IPS DF 4.7 (cell line): Measurements from ENCODE around the gene RGCC.
"Not testable (repeated sequence)": the region's sequence is repeated elsewhere in the genome, so short reads cannot be mapped to it uniquely, and the experiment has no call there.

ENCODE experiments used
- DNase-seq: peaks from one replicate; pipeline ENCODE4 v3.0.0-alpha.2; 2013; ENCODE audit warnings: low spot score; ENCODE audit errors: extremely low read depth

RGCC gene

DNA sequence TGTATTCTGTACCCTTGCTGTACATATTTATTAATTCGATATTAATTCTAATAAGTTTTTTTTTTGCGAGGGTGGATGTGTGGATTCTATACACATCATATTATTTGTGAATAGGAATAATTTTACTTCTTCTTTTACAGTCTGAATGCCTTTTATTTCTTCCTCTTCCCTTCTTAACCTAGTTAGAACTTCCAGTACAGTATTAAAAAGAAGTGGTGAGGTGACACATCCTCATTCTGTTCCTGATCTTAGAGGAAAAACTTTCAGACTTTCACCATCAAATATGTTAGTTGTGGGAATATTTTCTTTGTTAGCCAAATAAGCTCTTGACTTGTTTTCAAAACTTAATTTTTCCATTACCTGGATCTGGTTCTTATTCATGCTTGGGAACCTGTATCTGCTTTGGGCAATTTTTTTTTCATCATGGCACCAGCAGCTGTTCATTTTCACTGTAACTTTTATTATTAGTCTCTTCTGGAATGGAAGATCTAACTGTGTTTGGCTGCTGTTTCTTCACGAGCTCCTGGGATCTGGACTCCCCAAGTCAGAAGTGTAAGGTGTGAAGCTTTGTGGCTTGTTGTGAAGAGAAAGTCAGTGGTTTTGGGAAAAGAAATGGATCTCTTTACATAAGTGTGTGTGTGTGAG lies 33.1 kb downstream of the RGCC start:
- no peak for DNase-seq

DNA sequence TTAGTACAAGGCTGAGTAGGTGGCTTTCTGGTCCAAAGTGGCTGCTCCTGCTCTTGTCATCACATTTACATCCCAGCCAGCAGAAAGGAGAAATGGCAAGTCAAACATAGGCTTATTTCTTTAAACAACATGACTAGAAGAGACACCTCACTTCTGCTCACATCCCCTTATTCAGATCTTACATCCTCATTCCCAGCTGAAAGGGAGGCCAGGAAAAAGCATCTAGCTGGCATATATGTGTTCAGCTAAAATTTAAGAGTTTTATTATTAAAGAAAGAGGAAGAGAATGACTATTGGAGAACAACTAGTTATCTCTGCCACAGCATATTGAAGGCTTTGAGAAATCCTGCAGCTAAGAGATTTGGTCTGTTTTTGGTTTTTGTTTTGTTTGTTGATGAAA lies 34.1 kb downstream of the RGCC start:
- no peak for DNase-seq

DNA sequence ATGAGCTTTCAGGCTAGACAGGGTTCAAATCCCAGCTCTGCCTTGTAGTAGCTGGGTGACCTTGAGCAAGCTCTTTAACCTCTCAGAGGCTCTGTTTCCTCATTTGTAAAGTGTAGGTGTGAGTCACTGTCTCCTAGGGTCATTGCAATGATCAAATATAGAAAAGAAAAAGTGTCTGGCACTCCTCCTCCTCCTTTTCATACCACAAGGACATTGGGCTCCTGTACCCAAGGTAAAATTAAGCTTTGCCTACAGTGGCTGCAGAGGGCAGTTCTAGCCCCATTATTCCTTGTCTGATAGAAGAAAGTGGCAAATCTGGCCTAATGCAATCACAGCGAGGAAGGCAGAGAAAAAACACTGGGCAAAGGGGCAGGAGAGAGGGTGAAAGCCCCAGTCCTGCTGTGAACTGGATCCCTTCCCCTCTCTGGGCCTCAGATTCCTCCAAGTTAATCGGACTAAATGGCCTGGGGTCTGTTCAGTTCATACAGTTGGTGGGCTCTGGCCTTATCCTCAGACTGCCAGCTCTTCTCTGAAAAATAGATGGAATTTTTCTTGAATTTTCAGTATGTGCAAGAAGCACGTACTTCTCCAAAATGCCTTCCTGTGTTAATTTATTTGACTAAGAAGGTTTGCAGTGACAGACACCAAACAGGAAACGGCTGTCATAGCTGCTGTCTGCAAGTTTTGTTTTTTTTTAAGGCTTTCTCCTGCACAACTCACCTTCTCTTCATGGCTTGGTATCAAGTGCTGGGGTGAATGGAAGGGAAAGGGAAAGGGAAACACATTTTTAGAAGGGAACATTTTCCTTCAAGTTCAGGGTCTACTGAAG lies 35.3 kb downstream of the RGCC start:
- no peak for DNase-seq

DNA sequence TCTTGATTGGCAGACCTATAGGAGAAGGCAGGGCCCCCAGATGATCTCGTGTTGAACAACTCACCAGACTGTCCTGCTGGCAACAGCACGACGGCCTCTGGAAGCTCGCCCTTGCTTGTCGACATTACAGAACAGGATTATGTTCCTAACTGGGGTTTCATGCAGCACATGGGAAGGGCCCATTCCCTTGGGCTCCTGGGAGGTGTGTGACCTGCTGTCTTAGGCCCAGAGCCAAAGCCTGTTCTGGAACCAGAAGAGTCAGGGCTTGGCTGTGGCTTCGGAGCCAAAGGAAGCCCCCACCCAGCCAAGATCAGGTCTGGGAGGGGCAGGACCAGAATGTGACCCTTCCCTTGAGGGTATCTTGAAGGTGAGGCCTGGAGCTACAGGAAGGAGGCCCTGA lies 36.9 kb downstream of the RGCC start:
- no peak for DNase-seq

DNA sequence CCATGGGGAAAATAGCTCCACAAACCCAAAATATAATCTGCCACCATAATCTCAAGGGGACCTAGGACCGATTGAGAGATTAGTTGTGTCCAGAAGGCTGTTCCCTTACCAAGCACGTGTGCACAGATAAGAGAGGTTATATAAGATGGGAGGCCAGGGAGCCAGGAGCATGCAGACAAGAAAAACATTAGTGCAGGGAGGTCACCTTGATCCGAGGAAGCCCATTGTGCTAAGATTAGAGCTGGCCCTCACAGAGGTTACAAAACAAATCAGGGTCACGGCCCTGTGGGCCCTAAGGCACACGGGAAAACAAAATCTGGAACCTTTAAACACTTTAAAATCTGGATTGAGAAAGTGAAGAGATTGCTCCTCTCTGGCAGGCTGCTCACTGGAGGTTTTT lies 37.7 kb downstream of the RGCC start:
- DNase-seq: no peak

DNA sequence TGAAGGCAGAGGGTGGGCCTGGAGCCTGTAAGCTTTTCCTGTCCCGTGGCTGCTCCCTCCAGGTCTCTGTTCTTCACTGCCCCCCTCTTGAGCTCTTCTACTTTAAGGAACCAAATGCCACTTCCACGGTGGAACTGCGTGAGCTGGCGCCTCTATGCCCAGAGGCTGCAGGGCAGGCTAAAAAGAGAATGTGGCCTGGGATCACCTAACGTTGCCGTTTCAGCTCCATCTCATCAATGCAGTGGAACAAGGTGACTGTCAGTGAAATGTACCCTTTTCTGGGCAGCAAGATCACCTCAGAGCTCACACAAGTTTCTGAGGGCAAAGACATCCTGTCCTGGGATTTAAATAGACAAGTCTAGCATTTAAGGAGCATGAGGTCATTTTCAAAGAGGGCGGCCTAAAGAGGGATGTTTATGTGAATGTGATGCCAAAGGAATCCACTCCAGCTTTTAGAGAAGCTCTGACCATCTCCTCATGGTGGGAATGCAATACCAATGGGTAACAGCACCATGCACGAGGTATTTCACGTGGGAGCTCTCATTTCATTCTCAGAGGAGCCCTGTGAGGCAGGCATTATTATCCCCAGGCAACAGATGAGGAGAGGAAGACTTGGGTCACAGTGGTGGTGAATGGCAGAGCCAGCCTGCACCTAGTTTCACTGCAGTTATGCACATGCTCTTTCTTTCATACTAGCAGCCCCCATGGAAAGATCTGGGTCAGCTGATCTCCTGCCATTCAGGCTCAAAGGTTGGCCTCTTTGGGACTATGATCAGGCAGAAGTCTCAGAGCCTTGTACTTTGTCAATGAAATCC lies 39.3 kb downstream of the RGCC start:
- DNase-seq: no peak

DNA sequence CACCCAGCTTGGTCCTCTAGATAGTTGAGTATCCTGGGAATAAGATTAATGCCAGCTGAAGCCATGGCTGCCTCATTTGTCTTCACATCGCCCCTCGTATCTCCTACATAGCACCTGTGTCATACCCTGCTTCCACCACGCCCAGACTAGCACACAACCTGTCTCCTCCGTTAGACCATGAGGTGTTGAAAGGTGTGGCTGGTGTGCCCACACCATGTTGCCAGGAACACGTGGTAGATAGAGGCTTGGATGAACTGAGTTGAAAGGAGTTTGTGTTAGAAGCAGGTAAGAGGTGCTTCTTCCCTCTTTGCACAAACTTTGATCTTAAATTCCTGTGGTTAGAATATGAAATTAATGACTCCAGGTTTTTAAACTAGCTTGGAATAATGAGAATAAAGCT lies 40.1 kb downstream of the RGCC start:
- no peak for DNase-seq

DNA sequence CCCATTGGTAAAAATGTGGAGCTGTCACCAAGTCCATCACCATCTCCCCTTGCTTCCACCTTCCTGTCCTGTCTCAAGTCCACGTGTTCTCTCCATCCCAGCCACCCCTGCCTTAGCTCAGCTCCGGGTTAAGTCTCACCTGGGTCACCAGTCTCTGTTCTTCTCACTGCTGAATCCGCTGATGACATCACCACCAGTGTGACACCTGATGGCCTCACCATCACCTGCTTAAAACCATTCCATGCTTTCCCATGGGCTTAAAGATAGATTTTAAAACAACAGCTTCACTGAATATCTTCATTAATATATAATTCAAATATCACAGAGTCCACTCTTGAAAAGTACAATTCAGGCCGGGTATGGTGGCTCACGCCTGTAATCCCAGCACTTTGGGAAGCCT lies 42.1 kb downstream of the RGCC start:
- no peak for DNase-seq

DNA sequence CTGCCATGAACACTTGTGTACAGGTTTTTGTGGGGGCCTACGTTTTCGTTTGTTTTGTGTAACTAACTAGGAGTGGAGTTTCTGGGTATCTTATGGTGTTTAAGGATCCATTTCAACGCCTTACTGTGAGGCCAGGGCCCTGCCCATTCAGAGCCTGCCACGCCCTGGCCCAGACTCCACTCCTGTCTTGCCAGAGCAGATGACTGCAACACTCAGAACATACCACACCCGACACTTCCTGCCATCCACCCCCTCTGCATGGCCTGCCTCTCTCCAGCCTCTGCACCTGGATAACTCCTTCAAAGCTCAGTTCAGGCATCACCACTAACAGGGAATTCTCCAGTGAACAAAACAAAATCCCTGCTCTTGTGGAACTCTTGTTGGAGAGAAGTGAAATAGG lies 43.2 kb downstream of the RGCC start:
- DNase-seq: no peak

DNA sequence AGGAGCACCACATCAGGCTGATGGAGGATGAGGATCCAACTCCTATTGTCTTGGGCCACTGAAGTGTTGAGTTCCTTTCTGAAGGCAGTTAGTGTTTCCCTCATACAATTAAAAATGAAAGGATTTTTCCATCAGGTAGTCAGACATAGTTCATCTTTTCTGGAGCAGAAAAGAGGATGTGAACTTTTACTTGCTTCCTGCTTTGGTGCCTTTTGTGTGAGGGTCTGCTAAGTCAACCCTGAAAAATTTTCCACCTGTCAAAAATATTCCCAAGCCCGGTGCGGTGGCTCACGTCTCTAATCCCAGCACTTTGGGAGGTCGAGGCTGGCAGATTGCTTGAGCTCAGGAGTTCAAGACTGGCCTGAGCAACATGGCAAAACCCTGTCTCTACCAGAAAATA lies 43.9 kb downstream of the RGCC start:
- DNase-seq: no peak

DNA sequence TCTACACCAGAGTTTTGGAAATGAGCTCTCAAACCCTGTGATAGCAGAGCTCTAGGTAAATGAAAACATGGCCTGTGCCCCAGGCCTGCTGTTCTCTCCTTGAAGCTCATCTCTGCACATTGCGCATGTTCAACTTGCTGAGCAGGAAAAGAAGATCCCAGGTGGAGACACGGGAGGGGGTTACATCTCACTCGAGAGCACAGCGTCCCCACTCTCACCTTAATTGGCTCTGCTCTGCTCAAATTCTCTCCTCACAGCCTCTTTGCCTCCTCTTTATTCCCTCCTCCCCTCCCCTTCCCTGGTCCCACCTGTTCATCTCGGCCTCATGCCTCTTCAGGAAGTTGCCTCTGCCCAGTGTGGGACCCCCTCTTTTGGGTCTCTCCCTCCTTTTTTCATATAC lies 44.7 kb downstream of the RGCC start:
- DNase-seq: no peak

DNA sequence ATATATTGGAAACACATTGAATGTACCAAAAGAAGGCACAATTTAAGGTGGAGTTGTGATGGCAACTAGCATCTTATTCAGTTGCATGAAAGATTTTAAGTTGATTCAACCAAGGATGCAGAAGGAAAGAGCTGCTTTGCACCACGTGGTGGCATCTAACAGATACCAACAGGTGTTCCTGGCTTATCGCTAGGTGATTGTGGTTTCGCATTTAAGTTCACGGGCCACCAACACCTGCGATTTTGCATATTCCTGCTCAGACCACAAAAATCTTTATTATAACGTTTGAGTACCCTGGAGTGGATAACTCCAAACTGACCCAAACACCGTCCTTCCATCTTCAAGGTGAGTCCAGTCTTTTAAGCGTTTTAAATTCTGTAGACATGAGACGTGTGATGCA lies 45.3 kb downstream of the RGCC start:
- no peak for DNase-seq

DNA sequence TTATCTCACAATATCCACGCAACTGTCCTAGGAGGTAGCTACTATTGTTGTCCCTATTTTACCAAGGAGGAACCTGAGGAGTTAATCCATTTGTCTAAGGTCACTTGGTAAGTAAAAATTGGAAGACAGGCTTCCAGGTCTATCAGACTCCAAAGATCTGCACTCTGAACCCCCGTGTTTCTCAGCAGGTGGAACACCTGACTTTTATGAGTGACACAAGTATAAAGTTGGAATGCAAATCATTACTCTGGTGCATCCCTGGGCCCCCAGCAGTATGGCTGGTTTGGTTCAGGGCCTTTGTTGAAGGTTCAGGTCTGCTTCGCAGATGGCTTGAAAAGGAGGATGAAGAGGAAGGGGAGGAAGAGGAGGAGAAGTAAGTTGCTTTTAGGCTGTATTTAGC lies 46.0 kb downstream of the RGCC start:
- DNase-seq: no peak

DNA sequence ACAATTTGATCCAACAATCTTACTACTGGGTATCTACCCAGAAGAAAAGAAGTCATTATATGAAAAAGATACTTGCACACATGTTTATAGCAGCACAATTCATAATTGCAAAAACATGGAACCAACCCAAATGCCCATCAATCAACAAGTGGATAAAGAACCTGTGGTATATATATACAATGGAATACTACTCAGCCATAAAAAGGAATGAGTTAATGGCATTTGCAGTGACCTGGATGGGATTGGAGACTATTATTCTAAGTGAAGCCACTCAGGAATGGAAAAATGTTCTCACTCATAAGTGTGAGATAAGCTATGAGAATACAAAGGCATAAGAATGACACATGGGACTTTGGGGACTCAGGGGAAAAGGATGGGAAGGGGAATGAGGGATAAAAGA lies 47.3 kb downstream of the RGCC start:
- DNase-seq: not testable (repeated sequence)

DNA sequence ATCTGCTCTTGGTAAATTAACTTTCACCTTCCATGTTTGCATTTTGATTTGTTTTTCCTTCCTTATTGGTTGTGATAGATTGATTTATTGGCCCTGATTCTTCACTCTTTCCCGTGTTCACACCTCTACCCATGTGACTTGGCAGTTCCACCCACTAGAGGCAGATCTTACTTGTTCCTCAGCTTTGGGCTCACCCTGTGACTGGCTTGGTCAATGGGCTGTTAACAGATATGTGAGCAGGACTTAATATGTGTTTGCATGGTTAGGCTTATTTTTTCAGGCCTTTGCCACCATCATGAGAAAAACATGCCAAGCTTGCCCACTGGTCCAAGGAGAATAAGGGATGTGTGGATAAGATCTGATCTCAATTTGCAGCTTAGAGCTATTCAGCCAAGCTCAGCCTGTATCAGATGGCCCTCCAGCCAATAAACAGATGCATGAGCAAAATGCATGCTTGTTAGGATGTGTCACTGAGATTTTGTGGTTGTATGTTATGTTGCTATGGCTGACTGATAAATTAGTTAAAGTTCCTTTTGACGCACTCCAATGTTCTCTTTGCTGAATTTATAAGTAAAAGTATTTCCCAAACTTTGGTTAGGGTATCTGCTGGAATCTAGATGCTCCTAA lies 48.0 kb downstream of the RGCC start:
- no peak for DNase-seq

DNA sequence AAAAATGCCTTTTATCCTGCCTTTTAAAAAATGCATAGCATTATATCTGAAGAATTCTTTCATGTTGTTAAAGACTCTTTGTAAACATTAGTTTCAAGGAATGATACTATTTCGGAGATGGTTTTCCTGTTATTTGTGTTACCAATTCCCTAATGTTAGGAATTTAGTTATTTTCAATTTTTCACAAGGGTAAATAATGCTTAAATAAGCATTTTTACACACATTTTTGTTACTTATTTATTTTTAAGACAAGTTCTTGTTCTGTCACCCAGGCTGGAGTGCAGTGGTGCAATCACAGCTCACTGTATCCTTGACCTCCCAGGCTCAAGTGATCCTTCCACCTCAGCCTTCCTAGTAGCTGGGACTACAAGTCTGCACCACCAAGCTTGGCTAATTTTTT lies 49.0 kb downstream of the RGCC start:
- DNase-seq: no peak

DNA sequence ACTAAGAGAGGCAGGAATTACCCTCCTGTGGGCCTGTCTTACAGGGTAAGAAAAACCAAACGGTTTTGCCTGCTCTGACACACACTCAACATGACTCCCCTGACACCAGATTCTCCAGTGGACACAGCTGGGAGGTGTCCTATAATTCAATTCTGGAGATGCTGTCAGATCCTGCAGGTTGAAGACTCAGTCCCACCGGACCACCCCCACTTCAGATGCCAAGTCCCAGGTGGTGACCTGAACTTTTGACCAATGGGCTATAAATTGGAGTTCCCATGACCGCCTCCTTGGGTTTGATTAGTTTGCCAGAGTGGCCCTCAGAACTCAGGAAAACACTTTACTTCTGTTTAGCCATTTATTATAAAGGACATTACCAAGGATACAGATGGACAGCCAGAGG lies 52.6 kb downstream of the RGCC start:
- DNase-seq: no peak

DNA sequence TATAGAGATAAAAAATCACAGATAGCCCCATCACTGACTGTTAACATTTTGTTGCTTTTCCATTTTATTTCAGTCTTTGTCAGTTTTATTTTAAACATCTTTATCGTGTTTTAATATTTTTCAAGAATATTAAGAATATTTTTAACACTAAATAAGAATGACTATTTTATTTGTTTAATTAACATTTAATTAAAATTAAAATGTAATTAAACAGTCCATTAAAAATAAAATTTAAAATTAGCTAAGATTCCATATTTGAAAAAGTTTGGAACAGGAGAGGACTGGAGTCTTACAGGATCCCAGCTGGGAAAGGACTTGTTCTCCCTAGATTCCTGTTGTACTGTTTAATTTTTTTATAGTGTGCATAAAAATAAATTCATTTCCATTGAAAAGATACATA lies 54.5 kb downstream of the RGCC start:
- no peak for DNase-seq

DNA sequence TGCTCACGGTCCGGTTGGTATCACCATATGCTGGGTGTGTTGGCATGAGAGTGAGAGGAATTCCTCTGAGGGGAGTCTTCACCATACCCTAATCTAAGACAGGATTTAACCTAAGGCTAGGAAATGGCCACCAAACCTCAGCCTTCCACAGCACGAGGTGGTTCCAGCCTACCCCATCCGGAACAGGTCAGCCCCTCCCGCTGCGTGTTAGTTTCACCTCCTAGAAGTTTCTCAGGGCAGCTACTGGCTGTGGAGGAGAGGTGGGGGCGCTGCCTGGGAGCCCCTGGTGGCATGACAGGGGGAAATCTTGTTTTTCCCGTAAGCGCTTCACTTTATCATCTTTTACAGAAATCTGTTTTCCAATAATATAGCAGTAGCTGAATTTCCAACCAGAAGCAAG lies 55.1 kb downstream of the RGCC start:
- no peak for DNase-seq

DNA sequence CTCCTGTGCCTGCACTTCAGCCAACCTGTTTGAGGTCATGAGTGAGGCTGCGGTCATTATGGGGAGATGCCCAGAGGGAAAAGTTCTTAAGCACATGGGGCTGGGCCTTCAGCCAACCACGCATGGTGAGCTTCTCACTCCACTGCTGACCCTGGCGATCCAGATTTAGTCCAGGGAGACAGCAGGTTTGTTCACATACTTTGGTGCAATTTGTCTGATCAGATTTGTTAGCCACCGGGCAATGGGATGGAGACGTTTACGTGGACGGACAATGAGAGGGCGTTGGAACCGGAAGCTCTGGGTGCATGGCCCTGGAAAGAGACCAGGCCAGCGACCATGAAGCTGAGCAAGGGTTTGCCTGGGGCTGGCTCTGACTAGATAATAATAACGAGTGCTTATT lies 56.2 kb downstream of the RGCC start:
- no peak for DNase-seq

DNA sequence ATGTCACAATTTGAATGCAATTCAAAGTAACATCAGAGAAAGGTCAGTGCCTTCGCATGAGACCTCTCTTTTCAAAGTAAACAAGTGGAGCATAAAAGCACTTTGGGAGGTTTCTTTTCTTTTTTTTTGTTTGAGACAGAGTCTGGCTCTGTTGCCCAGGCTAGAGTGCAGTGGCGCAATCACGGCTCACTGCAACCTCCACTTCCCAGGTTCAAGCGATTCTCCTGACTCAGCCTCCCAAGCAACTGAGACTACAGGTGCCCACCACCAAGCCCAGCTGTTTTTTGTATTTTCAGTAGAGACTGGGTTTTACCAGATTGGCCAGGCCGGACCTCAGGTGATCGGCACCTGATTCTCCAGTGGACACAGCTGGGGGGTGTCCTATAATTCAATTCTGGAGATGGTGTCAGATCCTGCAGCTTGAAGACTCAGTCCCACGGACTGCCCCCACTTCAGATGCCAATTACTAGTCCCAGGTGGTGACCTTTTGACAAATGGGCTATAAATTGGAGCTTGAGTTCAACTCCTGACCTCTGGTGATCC lies 57.6 kb downstream of the RGCC start:
- no peak for DNase-seq
